GM12891 (cell line): ENCODE data around the gene L3HYPDH.

ENCODE experiments used
- PAX5 ChIP-seq: IDR thresholded peaks from 2 replicates; pipeline ENCODE4 v1.6.1; 2011; ENCODE audit warnings: low read length, moderate library complexity, mild to moderate bottlenecking; ENCODE audit not compliant: insufficient read depth, severe bottlenecking
- POLR2A ChIP-seq: IDR thresholded peaks from 2 replicates; pipeline ENCODE4 v1.6.1; 2011; ENCODE audit warnings: low read depth, low read length, control low read depth
- POLR2AphosphoS5 ChIP-seq: IDR thresholded peaks from 2 replicates; pipeline ENCODE4 v1.6.1; 2011; ENCODE audit warnings: low read depth, low read length, control low read depth
- SPI1 ChIP-seq: IDR thresholded peaks from 2 replicates; pipeline ENCODE4 v1.6.1; 2011; ENCODE audit warnings: low read depth, low read length, control low read depth
- TAF1 ChIP-seq: IDR thresholded peaks from 2 replicates; pipeline ENCODE4 v1.6.1; 2011; ENCODE audit warnings: low read depth, low read length, control low read depth

- TF ChIP-seq POLR2AphosphoS5 (no peak), POLR2A (no peak), SPI1 (no peak), PAX5 (no peak), TAF1 (no peak)
Measured at GRCh38 chr14:59424341-59425071, 59.7 kb downstream of the L3HYPDH start.
